NCI-H2081 (cell line): ENCODE results near the gene MFAP3L.
"Not testable (repeated sequence)": the region's sequence is repeated elsewhere in the genome, so short reads cannot be mapped to it uniquely, and the experiment has no call there.

Experiments
- DNase-seq, 2 experiments: peaks; one replicate each; lab custom pipeline; 2025; lab: John Stamatoyannopoulos, UW

MFAP3L gene

DNA sequence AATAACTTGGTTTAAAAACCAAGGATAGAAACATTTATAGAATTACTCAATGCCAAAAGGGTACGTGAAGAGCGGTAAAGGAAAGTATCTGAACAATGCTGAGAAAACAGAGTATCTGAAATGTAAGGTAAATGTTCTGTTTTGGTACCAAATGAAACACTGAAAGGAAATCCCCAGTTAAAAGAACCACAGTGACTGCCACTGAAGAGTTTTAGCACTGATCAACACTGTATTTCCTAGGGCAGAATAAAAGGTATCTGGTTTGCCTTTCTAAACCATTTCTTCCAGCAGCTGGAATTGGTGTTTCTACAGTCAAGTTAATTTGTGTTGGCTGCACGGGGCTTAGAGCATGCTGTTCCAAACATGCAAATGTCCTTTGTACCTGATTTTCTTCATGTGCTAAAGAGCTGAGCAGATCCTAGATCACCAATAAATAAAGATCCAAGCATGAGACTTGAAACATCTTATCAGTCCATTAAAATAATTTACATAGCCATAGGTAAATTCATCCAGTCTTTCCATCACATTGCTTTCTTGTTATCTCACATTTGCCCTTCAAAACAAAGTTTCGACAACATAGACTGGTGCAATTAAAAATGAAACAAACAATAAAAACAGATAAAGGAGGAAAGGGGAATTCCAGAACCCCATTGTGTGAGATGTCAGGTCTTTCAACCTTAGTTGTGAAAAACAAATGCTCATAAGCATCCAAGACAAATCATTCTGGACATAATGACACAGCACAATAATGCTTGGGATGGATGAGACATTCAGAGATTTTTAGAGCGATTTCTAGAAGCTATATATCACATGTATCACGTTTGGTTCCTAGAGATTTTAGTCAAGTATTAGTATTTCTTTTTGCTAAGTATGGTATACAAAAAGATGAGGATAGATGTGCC is 38.6 kb downstream of the MFAP3L start:
- no peak for DNase-seq

DNA sequence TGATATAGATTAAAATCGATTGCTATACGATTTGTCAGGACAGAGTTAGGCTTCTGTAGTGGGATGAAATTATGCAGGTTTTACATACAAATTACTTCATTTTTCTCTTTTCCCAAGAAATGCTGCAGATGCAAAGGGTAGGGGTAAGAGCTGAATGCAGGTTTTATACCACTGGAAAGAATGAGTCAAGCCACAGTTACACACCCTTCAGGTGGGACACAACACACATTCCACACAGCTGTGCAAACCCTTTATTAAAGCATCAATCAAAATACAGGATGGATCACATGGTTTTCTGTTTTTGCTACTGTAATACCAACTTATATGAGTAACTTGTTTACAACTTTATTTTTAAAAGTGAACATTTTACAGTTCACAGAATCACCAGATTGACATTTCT is 39.8 kb downstream of the MFAP3L start:
- no peak for DNase-seq

DNA sequence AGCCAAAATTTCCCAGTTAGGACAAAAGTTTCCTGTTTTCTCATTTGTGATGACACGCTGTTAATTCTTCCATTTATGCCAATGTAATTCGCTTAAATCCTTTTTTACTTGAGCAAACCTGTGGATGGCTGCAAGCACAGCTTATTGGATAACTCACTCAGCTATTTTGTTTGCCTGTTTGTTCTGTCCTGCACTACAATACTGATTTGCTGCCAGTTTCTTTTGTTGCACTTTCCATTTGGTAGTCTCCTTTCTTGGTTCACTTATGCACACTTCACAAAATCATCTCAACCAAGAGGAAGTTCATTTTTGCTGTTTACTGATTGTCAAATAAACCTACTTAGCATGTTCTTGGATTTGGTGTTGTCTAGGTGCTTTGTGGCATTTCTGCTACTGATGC is 40.3 kb downstream of the MFAP3L start:
- DNase-seq, result no peak

DNA sequence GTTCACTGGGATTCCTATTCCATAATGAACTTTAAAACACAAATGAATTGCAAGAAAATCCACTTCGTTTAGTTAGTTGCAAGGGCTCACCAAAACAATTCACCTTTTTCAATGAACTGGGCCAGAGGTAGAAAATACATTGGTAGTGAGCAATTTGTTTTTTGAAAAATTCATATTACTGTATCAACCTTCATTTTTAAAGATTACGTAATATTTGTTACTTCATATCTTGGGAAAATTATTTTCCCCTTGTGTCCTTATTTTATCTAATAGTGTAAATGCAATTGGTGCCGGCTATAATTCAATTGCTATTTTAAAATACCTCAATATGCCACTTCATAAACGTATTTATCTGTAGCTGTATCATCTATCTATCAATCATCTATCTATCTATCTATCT is 41.5 kb downstream of the MFAP3L start:
- DNase-seq, result no peak

DNA sequence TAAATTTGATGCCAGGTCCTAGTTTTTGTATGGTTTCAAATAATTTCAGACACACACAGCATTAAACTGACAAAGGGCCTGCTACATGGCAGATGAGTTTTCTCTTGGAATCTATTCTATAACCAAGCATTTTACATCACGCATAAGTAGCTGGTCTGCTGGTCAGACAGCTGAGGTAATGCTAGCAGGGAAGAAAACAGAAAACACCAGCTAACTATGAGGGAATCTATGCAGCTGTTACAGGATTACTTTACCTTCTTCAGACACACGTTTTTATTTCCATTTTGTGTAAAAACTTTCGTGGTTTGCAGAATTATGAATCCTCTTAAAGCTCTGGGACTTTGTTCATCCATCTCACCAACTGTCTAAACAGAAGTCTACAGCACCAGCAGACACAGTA is 42.0 kb downstream of the MFAP3L start:
- no peak for DNase-seq

DNA sequence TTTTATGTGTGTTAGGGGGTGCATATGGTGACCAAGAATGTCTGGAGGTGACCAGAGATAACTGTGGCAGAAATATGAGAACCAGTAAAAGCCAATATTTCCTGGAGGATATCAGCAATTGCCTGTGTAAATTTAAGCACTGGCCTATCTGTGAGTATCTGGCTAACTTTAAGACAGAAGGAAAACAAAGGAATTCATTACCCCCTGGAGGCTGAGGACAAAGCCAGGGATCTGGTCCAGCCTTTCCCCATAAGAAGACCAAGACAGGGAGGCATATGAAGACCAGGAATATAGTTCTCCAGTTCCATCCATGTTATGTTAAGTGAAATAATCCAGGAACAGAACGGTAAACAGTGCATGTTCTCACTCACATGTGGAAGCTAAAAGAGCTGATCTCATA is 49.2 kb downstream of the MFAP3L start:
- no peak for DNase-seq

DNA sequence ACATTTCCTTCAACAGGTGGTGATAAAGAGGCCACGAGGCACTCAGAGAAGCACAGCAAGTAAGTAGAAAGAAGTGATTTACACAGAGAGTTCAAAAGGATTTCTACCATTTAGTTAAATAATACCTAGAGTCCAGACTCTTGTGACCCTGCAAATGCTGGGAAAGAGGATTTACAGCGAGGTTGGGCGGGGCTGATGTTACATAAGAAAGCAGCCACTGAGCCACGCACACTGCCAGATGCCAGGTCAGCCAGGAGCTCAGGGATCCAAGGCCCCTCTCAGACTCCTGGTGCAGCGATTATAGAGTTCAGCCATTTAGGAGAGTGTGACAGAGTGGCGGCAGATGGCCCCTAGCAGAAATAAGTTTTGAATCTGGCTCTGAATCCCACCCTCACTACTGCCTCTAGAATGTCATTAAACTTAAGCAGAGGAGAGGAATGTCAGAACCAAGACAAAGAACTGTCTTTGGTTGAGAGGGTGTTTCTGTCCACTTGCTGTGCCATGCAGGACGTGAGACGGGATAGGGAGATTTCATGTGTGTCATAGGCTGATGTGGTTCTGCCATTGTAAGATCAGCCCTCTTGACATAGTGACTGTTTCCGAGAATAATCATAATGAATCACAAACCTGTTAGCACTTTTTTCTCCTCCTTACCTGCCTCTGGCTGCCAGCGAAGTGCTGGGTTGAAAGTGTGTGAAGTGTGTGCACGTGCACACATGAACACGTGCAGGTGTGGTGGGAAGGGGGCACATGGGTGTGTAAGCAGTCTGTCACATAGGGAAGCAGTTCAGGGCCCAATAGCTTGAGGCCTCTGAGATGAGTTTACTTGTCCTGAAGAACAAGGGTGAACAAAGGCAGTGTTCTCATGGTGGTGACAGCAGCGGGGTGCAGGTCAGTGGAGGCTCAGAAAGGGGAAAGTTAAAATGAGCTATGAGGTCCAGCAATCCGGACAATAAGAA is 50.1 kb downstream of the MFAP3L start:
- DNase-seq, result no peak

DNA sequence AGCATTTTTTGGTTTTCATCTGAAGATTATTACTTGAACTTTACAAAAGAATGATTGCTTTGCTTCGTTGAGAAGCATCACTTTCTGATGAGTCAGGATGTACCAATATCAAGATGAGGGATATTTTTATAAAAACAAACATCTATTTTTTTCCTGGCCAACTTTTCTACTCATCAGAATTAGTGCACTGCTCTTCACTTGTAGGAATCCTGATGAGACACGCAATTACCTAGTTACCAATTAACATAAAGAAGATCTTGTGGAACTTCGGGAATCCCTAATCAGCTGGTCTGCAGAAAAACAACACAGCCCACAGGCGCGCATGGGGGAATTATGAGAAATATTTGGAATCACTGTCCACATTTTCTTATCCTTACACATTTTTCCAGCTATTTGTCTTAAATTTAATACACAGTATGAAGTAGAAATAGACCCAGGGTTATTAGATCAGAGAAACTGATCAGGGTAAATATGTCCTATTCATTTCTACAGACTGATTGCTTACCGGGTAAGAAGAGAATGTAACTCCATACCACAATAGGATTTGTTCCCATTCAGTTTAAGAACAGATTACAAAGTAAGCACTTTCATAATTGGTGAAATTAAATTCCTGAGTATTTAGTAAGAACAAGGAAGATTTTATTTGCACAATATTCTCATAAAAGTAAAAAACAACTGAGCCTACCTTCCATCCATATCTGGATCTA is 50.9 kb downstream of the MFAP3L start:
- no peak for DNase-seq

DNA sequence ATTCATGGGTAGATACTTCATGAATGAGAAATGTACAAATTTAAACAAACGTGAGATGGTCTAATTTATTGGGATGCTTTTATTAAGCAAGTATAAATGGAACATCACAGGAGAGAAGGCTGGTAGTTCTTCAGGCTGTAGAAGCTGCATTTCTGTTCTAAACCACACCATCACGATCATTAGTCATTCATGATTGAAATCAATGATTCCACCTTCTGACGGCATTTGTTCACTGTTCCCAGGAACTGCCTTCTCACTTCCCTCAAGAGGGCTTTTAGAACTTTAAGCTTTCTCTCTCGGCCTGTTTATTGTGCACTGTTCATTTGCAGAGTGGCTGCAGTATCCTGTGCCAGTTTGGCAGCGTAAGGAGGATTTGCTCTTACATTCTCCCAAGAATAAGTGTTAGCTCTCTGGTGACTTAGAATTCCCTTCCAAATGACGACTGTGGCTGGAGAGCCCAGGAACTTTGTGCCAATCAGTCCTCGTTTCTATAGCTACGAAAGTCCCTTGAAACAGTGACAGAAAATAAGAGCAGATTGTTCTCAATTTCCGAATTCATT is 54.7 kb downstream of the MFAP3L start:
- DNase-seq, result no peak

DNA sequence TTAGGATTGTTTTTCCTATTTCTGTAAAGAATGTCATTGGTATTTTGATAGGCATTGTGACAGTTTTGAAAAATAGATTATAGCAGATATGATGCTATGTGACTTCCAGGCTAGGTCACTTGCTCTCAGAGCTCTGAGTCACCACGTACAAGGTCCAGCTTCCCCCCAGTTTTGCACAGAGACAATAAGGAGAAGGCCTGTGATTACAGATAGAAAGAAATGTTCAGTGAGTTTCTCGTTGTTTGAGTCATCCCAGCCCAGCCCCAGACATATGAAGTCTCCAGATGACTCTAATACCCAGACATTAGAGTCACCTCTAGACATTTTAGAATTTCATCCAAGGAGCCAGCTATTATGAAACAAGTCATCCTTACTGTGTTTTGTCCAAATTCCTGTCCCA is 57.2 kb downstream of the MFAP3L start:
- DNase-seq, result no peak

DNA sequence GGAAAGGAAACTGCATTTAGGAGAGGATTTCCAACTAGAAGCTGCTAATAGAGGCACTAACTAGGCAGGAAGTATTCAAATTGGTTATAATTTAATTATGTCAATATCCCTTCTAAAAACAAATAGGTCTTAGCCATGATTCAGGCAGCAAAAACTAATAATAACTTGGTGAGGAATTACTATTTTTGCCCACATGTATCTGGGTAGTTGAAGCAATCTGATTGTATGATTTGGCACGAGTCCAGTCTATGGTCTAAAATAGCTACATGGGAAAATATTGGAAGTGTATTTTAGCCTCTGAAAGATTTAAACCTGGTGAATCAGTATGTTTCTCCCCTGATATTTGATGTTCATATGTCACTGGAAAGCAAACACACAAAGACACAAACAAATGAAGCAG is 62.2 kb downstream of the MFAP3L start:
- peak in 1 of 2 experiments; percentile 38 for DNase-seq

DNA sequence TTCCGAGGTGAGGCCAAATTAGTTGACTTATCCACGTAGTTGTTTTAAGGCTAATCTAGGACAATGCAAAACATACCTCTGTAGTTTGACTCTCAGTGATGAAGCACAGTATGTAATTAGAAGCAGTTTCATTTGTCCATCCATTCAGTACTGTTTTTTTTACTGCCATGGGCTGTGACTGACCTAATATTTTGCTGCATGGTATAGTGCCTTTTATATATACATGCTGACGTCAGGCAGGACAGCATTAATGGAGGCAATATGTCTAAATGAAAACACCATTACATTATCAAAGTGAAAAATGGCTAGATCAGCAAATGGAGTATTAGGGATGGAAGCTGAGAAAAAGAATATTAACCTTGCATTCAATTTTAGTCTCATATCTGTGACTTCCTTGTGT is 66.9 kb downstream of the MFAP3L start:
- DNase-seq, result no peak

DNA sequence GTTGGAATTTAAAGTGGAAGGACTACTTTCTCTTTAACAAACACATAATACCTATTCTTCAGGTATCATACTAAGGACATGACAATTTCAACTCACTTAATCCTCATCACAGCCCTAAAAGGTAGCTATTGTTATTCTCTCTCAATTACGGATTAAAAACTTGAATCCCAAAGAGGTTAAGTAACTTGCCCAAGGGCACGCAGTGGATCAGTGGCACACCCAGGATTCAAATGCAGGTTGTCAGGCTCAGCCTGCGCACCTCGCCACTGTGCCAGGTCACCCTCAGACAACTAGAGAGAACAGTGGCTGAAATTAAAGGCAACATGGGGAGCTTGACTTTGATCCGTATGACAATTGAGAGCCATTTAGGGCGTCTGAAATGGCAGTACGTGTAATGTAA is 67.6 kb downstream of the MFAP3L start:
- DNase-seq, result no peak

DNA sequence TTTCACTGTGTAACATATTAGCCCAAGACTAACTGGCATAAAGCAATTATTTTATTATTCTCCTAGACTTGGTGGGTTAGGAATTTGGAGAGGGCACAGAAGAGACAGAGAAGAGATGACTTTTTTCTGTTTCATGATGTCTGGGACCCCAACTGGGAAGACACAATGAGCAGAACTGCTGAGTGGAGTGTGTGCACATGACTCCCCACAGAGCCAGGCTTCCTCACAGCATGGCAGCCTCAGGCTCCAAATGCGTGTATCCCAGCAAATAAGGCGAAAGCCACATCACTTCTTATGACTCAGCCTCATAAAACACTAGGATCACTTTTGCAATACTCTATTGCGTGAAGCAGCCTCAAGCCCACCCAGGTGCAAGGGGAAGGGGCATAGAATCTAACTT is 68.4 kb downstream of the MFAP3L start:
- no peak for DNase-seq

DNA sequence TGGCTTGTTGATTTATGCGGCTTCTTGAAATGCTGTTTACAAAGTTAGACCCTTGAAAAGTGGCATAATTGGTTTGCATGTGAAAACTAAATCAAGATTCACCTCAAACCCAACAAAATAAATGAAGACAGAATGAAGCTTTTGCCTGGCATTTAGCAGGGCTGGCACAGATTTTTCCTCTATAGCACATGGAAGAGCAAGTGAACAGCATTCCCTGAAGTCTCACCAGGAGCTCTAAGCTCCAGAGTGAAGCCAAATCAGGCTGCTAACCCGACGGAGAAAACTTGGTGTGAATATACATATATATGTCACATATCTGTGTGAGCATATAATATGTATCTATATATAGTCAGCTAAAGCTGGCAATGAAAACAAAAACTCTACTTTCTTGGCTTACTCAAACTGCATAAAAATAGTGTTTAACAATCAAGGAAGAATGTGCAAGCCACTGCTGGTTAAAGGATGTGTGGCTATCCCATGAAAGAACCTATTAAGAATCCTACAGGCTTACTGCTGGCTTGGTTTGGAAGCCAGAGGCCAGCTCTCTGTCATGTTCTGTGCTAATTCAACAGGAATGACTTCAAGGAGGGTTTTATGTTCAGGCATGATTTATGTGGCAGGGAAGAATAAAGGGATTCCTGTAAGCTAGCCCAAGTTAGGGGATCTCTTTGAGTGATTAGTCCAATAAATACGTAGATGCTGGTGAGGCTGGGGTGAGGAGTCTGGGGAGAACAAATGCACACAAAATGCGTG is 69.9 kb downstream of the MFAP3L start:
- DNase-seq, result no peak

DNA sequence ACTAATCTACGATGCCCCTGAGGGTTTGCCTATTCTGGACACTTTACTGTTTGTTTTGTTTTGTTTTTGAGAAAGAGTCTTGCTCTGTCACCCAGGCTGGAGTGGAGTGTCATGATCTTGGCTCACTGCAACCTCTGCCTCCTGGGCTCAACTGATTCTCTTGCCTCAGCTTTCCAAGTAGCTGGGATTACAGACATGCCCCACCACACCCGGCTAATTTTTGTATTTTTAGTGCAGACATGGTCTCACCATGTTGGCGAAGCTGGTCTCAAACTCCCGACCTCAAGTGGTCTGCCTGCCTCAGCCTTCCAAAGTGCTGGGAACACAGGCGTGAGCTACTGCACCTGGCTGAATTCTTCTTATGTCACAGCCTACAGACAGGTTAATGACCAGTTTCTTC is 70.7 kb downstream of the MFAP3L start:
- DNase-seq, result no peak

DNA sequence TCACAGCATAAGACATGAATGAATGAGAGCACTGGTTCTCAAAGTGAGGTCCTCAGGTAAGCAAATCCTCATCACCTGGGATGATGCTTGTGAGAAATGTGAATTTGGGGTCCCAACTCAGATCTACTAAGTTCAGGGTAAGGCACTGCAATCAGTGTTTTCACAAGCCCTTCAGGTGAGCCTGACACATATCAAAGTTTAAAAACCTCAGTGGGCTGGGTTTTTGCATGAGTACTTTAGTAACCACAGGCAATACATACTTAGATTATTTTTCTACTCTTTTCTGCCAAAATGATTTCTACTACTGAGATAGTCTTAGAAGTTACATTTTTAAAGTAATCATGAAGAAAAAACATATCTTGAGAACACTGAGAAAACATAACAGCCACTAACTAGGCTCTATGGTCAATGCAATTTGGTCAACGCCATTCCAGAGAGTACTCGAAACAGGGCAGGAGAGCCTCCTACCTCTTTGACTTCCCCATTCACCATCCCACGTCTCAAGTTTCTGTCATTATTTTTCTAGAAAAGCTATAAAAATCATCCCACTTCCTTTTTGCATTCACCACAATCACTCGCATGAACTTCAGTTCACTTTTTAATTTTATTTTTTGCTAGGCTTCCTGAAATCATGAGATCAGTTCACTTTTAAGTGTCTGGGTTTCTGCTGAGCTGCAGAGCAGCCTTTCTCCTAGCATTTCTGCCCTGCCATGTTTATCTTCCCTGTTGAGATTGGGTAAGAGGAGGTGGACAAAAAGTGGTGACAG is 73.8 kb downstream of the MFAP3L start:
- DNase-seq, result no peak

DNA sequence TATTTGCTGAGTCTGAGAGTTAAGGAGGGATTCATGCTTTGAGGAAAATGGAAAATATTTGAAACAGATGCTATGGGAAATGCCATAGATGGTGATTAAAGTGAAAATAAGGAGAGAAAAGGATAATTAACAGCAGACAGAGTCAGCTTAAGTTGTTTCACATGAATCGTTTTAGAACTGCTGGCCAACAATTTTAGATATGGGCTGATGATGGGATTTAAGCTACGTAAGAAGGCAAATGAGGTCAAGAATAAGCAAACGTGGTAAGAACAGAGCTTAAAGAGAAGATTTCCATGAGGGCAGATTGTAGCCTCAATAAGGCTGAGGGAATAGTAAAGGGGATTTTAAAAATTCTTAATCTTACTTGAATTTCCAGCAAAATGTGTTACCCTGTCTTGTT is 77.9 kb downstream of the MFAP3L start:
- DNase-seq, result no peak

DNA sequence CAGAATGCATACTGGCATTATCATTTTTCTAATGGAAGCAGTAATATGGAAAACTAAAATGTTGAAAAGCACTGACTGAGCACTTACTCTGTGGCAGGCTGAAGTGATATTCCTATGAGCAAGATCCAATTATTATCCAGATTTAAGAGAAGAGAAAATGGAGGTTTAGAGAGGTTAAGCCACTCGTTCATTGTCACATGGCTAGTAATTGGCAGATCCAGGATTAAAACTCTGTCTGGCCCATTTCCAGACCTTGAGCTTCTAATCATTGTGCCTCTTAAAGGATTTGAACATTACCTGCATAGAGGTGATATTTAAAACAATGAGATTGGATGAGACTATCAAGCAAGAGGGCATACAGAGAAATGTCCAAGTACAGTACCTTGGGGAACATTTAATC is 80.6 kb downstream of the MFAP3L start:
- no peak for DNase-seq

DNA sequence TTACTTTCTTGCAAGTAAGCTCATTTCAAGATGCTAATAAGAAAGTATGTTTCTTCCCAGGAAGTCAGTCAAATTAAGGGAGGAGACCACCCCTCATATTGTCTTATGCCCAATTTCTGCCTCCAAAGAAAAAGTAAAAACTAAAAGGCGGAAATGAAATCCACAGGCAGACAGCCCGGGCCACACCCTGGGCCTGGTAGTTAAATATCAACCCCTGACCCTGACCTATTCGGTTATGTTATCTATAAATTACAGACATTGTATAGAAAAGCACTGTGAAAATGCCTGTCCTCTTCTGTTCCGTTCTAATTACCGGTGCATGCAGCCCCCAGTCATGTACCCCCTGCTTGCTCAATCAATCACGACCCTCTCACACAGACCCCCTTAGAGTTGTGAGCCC is 82.6 kb downstream of the MFAP3L start:
- DNase-seq, result not testable (repeated sequence)

DNA sequence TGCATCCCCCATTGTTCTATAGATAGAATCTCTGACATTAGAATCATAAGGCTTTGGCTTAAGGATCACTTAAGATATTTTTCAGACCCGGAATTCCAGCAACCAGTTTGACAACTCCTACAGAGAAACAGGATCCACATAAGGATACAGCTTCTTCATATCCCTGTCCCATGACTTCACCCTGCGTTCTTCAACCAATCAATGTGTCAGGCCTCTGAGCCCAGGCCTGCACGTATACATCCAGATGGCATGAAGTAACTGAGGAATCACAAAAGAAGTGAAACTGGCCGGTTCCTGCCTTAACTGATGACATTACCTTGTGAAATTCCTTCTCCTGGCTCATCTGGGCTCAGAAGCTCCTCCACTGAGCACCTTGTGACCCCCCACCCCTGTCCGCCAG is 85.1 kb downstream of the MFAP3L start:
- DNase-seq, result no peak
